ENCODE results near the gene GCAT. TPM values are rescaled to one million over a fixed set of nuclear protein-coding genes. Genes with fewer than 3 reads are reported as not detected.

GCAT gene
- total and polyA plus RNA-seq, 9 of the 15 experiments (the other 6 are each of a cell fraction or from before 2014, with no cell fraction given), result 1.9 to 69.9 (median 26.4) TPM

- no peak for TF ChIP-seq PHF20 (IDR thresholded peaks at IDR 0.05; ENCODE audit: partially characterized antibody)
- no peak for TF ChIP-seq ZNF75A (CRISPR knock-in tag; IDR thresholded peaks at IDR 0.05)
- TF ChIP-seq RCOR1 (IDR thresholded peaks at IDR 0.05; ENCODE audit: borderline replicate concordance in 1 of 2, low read depth in 2 of 2, low read length in 2 of 2), result 0 out of 4 replicates have a peak, but pooled peaks of 1 of the 2 experiments have one; percentile 12
- TF ChIP-seq NUFIP1 (IDR thresholded peaks at IDR 0.05; ENCODE audit: partially characterized antibody), result no peak
- TF ChIP-seq ZNF79 (CRISPR knock-in tag; IDR thresholded peaks at IDR 0.05; ENCODE audit: low read depth), result no peak
- TF ChIP-seq CTCF (IDR thresholded peaks at IDR 0.05 in 2 of 3, conservative IDR thresholded peaks at IDR 0.05 in 1 of 3; ENCODE audit: insufficient read depth in 2 of 3, low read depth in 1 of 3, low read length in 3 of 3), result peak; percentile 45 to 72 (median 52); a peak in 5 of 6 replicates
- no peak for TF ChIP-seq KAT2B (IDR thresholded peaks at IDR 0.05; ENCODE audit: low read depth, low read length)
- no peak for TF ChIP-seq BCLAF1 (IDR thresholded peaks at IDR 0.05; ENCODE audit: borderline replicate concordance in 1 of 2, control insufficient read depth in 1 of 2, low read depth in 2 of 2, low read length in 1 of 2)
- peak; percentile 77 for TF ChIP-seq CTCFL (IDR thresholded peaks at IDR 0.05; ENCODE audit: borderline replicate concordance, insufficient read depth, low read depth, low read length, poor library complexity, severe bottlenecking)
- TF ChIP-seq DACH1 (IDR thresholded peaks at IDR 0.05; ENCODE audit: partially characterized antibody), result no peak
- TF ChIP-seq TAF9B (IDR thresholded peaks at IDR 0.05; ENCODE audit: partially characterized antibody), result no peak
- TF ChIP-seq ATF3 (IDR thresholded peaks at IDR 0.05), result no peak
- TF ChIP-seq ATF3 (CRISPR knock-in tag; conservative IDR thresholded peaks at IDR 0.05), result no peak
- no peak for TF ChIP-seq GMEB1 (CRISPR knock-in tag; IDR thresholded peaks at IDR 0.05)
- TF ChIP-seq FOXJ3 (CRISPR knock-in tag; IDR thresholded peaks at IDR 0.05), result no peak
- no peak for TF ChIP-seq ARNT (IDR thresholded peaks at IDR 0.05)
- no peak for TF ChIP-seq ZNF586 (CRISPR knock-in tag; conservative IDR thresholded peaks at IDR 0.05)
These were observed 25.2 kb upstream of the GCAT start (continued) for GRCh38 chr22:37782340-37783168.
